ENCODE results near the gene ANKRD52.
"Not testable (repeated sequence)": the region's sequence is repeated elsewhere in the genome, so short reads cannot be mapped to it uniquely, and the experiment has no call there.

The ANKRD52 gene

DNA sequence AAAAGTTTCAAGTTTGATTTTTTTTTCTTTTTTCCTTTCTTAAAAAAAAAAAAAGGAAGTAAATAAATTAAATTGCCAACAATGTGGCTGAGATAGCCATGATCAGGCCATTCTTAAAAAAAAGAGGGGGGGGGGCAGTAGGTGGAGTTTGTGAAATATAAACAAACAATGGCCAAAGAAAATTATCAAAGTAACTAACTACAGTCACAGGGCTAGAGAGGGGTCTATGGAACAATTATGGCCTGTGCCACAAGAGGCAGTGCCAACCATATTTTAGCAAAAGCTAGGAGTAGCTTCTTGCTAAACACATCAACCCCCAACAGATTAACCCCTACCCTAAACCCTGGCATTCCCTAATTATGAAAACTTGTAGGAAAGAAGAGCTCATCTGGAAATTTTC lies 52.7 kb downstream of the ANKRD52 start:
- in situ Hi-C loops (cut with MboI; ENCODE audit: low sequenced_read_pairs, unreplicated experiment), result loop anchor here (25.0 kb wide), 1 partner anchor 257 kb away; the partner anchor contains the start of genes MIP and SPRYD4
- TF ChIP-seq, protein P1, sequence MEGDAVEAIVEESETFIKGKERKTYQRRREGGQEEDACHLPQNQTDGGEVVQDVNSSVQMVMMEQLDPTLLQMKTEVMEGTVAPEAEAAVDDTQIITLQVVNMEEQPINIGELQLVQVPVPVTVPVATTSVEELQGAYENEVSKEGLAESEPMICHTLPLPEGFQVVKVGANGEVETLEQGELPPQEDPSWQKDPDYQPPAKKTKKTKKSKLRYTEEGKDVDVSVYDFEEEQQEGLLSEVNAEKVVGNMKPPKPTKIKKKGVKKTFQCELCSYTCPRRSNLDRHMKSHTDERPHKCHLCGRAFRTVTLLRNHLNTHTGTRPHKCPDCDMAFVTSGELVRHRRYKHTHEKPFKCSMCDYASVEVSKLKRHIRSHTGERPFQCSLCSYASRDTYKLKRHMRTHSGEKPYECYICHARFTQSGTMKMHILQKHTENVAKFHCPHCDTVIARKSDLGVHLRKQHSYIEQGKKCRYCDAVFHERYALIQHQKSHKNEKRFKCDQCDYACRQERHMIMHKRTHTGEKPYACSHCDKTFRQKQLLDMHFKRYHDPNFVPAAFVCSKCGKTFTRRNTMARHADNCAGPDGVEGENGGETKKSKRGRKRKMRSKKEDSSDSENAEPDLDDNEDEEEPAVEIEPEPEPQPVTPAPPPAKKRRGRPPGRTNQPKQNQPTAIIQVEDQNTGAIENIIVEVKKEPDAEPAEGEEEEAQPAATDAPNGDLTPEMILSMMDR (IDR thresholded peaks at IDR 0.05; ENCODE audit: borderline replicate concordance, control extremely low read depth, extremely low read depth, insufficient read depth, missing control alignments), result no peak
- DNase-seq (ENCODE audit: low spot score), result no peak

DNA sequence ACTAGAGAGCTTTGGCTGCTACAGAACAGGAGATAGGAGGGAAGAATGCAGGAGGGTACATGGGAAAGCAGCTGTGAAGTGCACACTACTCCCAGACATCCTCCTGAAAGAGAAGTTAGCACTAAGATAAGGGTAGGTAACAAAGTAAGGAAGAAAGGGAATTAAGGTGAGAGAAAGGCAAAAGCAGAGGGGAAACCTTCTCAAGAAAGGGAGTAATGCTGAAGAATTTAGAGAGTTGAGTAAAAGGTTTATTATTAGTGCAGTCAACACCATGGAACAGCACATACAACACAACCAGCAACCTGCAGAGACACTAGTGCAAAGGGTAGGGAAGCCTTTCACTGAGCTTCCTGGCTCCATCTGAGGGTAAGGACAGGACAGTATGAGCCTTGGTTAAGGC lies 53.9 kb downstream of the ANKRD52 start:
- DNase-seq (ENCODE audit: low spot score), result no peak
- in situ Hi-C loops (cut with MboI; ENCODE audit: low sequenced_read_pairs, unreplicated experiment), result loop anchor here (25.0 kb wide), 1 partner anchor 258 kb away; the partner anchor contains the start of genes MIP and SPRYD4
- TF ChIP-seq, protein P1 (IDR thresholded peaks at IDR 0.05; ENCODE audit: borderline replicate concordance, control extremely low read depth, extremely low read depth, insufficient read depth, missing control alignments), result no peak

DNA sequence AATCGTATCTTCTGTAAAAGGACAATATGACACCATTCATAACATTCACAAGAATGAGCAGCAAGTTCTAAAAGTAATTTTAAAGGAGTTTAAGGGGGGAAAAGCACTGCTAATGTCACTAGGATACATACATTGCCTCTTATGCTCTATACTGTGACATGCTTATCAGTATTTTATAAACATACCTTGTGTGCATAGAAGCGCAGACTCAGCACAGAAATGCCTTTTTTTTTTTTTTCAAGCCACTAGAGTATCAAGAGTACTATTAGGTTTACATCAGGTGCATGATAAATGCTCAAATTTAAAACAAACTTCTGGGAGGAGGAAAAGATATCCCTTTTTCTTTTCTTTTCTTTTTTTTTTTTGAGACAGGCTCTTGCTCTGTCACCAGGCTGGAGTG lies 55.3 kb downstream of the ANKRD52 start:
- TF ChIP-seq, protein P1 (IDR thresholded peaks at IDR 0.05; ENCODE audit: borderline replicate concordance, control extremely low read depth, extremely low read depth, insufficient read depth, missing control alignments), result no peak
- in situ Hi-C loops (cut with MboI; ENCODE audit: low sequenced_read_pairs, unreplicated experiment), result loop anchor here (25.0 kb wide), 1 partner anchor 259 kb away; the partner anchor contains the start of genes MIP and SPRYD4
- no peak for DNase-seq (ENCODE audit: low spot score)

DNA sequence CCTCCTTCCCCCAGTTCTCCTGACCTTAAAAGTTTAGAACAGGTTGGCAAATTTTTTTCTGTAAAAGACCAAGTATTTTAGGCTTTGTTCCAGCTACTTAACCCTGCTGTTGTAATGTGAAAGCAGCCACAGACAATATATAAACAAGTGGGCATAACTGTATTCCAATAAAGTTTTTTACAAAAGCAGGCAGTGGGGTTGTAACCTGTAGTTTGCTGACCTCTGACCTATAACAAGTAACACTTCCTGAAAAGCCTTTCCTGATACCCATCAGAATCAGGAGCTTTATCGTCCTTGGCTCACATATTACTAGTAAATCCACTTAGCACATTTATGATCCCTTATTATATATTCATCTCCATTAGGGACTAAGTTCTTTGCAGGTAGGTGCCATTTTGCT lies 55.8 kb downstream of the ANKRD52 start:
- TF ChIP-seq, protein P1 (IDR thresholded peaks at IDR 0.05; ENCODE audit: borderline replicate concordance, control extremely low read depth, extremely low read depth, insufficient read depth, missing control alignments), result no peak
- in situ Hi-C loops (cut with MboI; ENCODE audit: low sequenced_read_pairs, unreplicated experiment), result loop anchor here (25.0 kb wide), 1 partner anchor 260 kb away; the partner anchor contains the start of genes MIP and SPRYD4
- DNase-seq (ENCODE audit: low spot score), result no peak

DNA sequence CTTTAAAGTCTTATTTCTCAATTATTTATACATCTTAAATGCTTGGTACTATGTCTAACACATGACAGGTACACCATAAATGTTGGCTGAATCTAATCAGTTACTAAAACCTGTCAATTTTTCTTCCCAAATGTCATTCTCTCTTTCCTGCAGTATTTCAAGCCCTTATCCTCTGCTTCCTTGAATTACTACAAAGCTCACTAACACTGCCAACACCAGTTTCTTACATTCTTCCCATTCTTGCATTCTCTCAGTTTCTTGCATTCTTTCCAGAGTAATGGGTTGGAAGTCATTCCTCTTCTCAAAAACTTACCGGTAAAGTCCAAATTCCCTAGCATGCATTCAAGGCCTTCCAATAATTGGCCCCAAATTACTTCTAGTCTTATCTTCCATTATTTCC lies 59.3 kb downstream of the ANKRD52 start:
- in situ Hi-C loops (cut with MboI; ENCODE audit: low sequenced_read_pairs, unreplicated experiment), result no loop called here
- TF ChIP-seq, protein P1 (IDR thresholded peaks at IDR 0.05; ENCODE audit: borderline replicate concordance, control extremely low read depth, extremely low read depth, insufficient read depth, missing control alignments), result no peak
- DNase-seq (ENCODE audit: low spot score), result no peak

DNA sequence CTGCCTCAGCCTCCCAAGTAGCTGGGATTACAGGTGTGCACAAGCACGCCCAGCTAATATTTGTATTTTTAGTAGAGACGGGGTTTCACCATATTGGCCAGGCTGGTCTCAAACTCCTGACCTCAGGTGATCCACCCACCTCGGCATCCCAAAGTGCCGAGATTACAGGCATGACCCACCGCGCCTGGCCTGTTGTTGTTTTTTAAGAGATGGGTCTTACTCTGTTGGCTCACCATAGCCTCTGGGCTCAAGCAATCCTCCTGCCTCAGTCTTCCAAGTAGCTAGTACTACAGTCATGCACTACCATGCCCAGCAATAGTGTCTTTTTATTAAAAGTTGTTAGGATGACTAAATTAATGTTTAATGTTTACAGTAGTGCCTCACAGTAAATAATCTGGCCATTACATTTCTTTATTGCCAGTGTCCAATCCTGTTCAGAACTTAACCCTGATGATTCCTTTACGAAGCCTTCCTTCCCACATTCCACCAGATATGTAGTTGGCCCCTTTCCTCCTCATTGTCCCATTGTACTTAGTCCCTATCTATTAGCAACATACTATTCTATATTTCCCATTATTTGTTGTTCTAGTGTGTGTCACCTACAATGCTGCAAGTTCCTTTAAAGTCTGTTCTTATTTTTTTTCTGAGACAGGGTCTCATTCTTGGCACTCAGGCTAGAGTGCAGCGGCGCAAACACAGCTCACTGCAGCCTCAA lies 60.1 kb downstream of the ANKRD52 start:
- DNase-seq (ENCODE audit: low spot score), result no peak
- TF ChIP-seq, protein P1 (IDR thresholded peaks at IDR 0.05; ENCODE audit: borderline replicate concordance, control extremely low read depth, extremely low read depth, insufficient read depth, missing control alignments), result no peak
- in situ Hi-C loops (cut with MboI; ENCODE audit: low sequenced_read_pairs, unreplicated experiment), result no loop called here

DNA sequence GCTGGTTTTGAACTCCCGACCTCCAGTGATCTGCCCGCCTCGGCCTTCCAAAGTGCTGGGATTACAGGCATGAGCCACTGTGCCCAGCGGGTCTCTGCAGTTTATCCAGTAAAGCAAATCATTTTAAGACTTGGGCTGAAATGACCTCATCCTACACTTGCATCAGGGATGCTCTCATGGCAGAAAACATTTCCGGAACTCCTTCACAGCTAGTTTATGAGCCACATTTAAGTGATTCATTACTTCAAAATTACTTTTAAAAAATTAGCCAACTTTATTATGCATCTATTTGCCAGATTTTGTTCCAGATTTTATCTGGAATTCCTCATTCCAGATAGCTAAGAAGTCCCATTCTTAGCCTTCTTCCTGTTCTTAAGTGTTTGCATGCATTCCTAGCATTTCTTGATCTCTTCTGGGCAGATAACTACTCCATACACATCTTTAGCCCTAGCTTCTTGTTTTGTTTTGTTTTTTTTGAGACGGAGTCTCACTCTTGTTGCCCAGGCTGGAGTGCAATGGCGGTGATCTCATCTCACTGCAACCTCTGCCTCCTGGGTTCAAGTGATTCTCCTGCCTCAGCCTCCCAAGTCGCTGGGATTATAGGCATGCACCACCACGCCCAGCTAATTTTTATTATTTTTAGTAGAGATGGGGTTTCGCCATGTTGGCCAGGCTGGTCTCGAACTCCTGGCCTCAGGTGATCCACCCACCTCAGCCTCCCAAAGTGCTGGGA lies 61.2 kb downstream of the ANKRD52 start:
- DNase-seq (ENCODE audit: low spot score); in situ Hi-C loops (cut with MboI; ENCODE audit: low sequenced_read_pairs, unreplicated experiment): not testable (repeated sequence)
